Heart right ventricle (tissue), 16 donors: ENCODE data around the gene RPL10. TPM values are rescaled to one million over a fixed set of nuclear protein-coding genes. Genes with fewer than 3 reads are reported as not detected.

ENCODE experiments used
- ATAC-seq, 8 donors: fragments of 200-7000 bp; cut with Tn5 transposase; one replicate each; pipeline ENCODE4 v1.9.1; 2020; ENCODE audit warnings: mild to moderate bottlenecking in 8 of 8, moderate library complexity in 8 of 8, moderate number of reproducible peaks in 1 of 8
- DNase-seq, 2 donors: peaks; one replicate each; pipeline ENCODE4 v3.0.0-alpha.2; 2020
- H3K27ac ChIP-seq, 10 donors: fragments of 200-600 bp; sonication (generic) in 2 of 10; one replicate each; pipeline versions ENCODE4 v1.5.0 to v1.8.0; 2020 to 2022; ENCODE audit warnings: mild to moderate bottlenecking in 3 of 10
- H3K27me3 ChIP-seq, 7 donors: fragments of 200-600 bp; one replicate each; pipeline ENCODE4 v1.8.0; 2021 to 2022; ENCODE audit warnings: mild to moderate bottlenecking in 2 of 7
- H3K36me3 ChIP-seq, 9 donors: fragments of 200-600 bp; sonication (generic) in 1 of 9; one replicate each; pipeline versions ENCODE4 v1.5.0 to v1.8.0; 2020 to 2022; ENCODE audit warnings: mild to moderate bottlenecking in 2 of 9
- H3K4me1 ChIP-seq, 9 donors: fragments of 200-600 bp; sonication (generic) in 1 of 9; one replicate each; pipeline versions ENCODE4 v1.5.0 to v1.8.0; 2020 to 2022; ENCODE audit warnings: mild to moderate bottlenecking in 4 of 9
- H3K4me3 ChIP-seq, 10 donors: fragments of 200-600 bp; sonication (generic) in 2 of 10; one replicate each; pipeline versions ENCODE4 v1.5.0 to v1.8.0; 2020 to 2022; ENCODE audit warnings: mild to moderate bottlenecking in 7 of 10, moderate library complexity in 2 of 10
- H3K9me3 ChIP-seq, 11 donors: fragments of 200-600 bp in 10 of 11; sonication (generic) in 2 of 11; one replicate each; pipeline versions ENCODE4 v1.5.0 to v1.8.0; 2013 to 2022; ENCODE audit warnings: mild to moderate bottlenecking in 2 of 11, control low read depth in 1 of 11, moderate library complexity in 1 of 11
- CTCF ChIP-seq, 9 donors: fragments of 200-600 bp; sonication (generic) in 2 of 9; IDR thresholded peaks; one replicate each; pipeline versions ENCODE4 v1.5.0 to v1.8.0; 2021 to 2022; ENCODE audit warnings: antibody characterized with exemption in 9 of 9, mild to moderate bottlenecking in 5 of 9, moderate library complexity in 1 of 9
- WGBS, 2 donors: extraction: QIAGEN DNeasy Blood & Tissue Kit; methylation state at CpG; one replicate each; pipeline ENCODE4 v1.1.7; 2013; ENCODE audit warnings: inconsistent platforms in 1 of 2; 5-methylcytosine and 5-hydroxymethylcytosine counted together
- intact Hi-C, 10 donors: fragments of 100-400 bp; cut with DNase I; formaldehyde crosslinking; loops; one replicate each; pipeline versions ENCODE4 v1.11.1 to v1.14.2; 2022
- polyA plus RNA-seq, 2 donors: library from polyadenylated mRNA; stranded (reverse); fragments of 200-250 nt; gene quantifications; one replicate each; pipeline ENCODE4 v1.2.3, GENCODE V29; 2013
- total RNA-seq, 10 donors: library from RNA; stranded (reverse); fragmentation: NEBNext Ultra II Directional in 3 of 10; extraction: Animal tissue kit (Norgen Biotek cat#: 25700) in 3 of 10; gene quantifications; one replicate each; pipeline versions ENCODE4 v1.2.1 to v1.2.4, GENCODE V29; 2021 to 2023
- donor health status: Arrhythmogenic right ventricular cardiomyopathy.
- donor health status: ischemic (EF 13 %, LVEDD 7.1; RV severe dilation, severe dysfunction).
- donor health status: healthy with polysubstance abuse.
- donor health status: DM: no; HTN: yes; CAD: no.
- donor health status: DM: no; HTN: no; CAD: no.
- donor health status: ischemic (EF 25% LVEDD 6.9; RV normal size, moderate dysfunction).
- donor health status: ischemic (EF 25% LVEDD 5.7; RV mildly dilated, moderate dysfunction).
- donor health status: healthy.
- donor health status: DM: yes; HTN: yes; CAD: no.
- donor health status: Ischemic cardiomyopathy.
- donor health status: ischemic (EF 35%, LVEDD 5.7; RV mildly dilated, moderate dysfunction).
- donor health status: nonischemic (EF 11% LVEDD 7.7; RV severe dilation, severe dysfunction).
- donor health status: DM: yes; HTN: yes; CAD: no.
- donor health status: PGD.
- donor health status: ischemic (EF 29% LVEDD 5.4; RV normal size, mild dysfunction).
- donor health status: nonischemic (EF 23%, LVEDD 6.1; RV moderate dilation, normal function).

RPL10 gene
- total and polyA plus RNA-seq, 12 donors: 1,543 to 7,085 (median 1,901) TPM

DNA sequence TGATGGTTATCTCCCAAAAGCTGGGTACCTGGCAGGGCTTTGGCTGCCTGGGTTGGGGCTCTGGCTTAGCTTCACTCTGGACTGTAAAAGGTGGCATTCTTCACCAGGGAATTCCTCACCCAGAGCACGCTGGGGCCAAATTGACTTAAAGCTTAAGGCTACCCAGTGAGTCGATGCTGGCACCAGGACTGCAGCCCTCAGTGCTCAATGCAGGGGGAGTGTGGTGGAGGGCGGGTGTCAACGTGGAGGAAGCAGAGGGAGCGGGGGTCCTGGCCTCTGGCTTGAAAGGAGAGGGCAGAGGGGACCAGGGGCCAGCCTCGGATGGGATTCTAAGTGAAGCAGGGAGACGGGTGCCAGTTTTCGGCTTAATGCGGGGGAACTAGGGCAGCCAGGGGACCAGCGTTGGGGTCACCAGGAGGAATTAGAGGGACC is 45.3 kb downstream of the RPL10 start:
- Histone ChIP-seq H3K4me1 (peaks cover 0 to 30% (median 18%) of the 10 kb centered on the region in 9 donors), H3K27me3 (no peaks in the 10 kb centered on the region), H3K4me3 (peak overlapping the region; percentile 6 to 72 (median 65)), H3K9me3 (no peaks in the 10 kb centered on the region), H3K36me3 (peaks cover 0 to 54% (median 6%) of the 10 kb centered on the region in 9 donors), H3K27ac (peak overlapping the region; percentile 29 to 86 (median 80))
- ATAC-seq (peak in 7 of 8 donors; percentile 6 to 30 (median 21)), DNase-seq (no peak)
- 16% methylated on average over 10 of the region's 10 CpGs for WGBS, 2 donors
- intact Hi-C loops: no loop called here
- TF ChIP-seq CTCF (IDR thresholded peaks at IDR 0.05): no peak

DNA sequence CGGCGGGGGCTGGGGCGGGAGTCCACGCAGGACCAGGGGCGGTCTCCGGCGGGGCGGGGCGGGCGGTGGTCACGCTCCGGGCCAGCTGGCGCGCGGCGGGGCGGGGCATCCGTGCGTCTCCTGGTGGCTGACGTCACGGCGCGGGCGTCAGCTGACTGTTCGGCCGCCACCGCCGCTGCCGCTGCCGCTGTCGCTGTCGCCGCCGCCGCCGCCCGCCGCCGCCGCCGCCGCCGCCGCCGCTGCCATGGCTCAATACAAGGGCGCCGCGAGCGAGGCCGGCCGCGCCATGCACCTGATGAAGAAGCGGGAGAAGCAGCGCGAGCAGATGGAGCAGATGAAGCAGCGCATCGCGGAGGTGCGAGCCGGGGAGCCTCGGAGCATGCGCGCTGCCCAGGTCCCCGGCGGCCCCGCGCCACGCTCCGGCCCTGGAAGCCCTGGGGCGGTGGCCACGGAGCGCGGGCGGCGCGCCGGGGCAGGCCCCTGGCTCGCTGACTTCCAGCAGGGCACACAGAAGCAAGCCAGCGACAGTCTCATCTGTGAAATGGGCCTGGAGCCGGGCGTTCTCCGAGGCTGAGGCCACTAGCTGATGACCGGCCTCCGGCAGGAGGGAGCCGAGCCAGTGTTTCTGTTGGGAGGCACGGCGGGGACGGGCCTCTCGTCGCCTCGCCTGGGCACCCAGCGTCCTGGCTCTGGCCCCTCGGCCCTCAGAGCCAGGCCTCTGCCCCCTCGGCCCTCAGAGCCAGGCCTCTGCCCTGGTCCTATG is 46.0 kb downstream of the RPL10 start, which contains the start of gene FAM50A:
FAM50A (plus strand) TSS at position 150 of the 763 bp plus-strand sequence; CDS start at position 245, 95 bp downstream.
- peaks cover 0 to 23% (median 11%) of the 10 kb centered on the region in 9 donors for H3K4me1 ChIP-seq
- intact Hi-C loops: no loop called here
- peak; percentile 79 to 85 for DNase-seq
- 0% methylated on average over 23 to 83 of the region's 94 CpGs for WGBS, 2 donors
- peaks cover 0 to 61% (median 12%) of the 10 kb centered on the region in 9 donors for H3K36me3 ChIP-seq
- peak in 1 of 9 donors; percentile 9 for TF ChIP-seq CTCF (IDR thresholded peaks at IDR 0.05)
- peak within 1 kb of the TSS; percentile 44 to 72 (median 65) for H3K4me3 ChIP-seq
- H3K27ac ChIP-seq: peak within 1 kb of the TSS; percentile 61 to 86 (median 80)
- H3K27me3 ChIP-seq: no peaks in the 10 kb centered on the region
- peak; percentile 72 to 93 (median 90) for ATAC-seq
- H3K9me3 ChIP-seq: no peaks in the 10 kb centered on the region

- H3K4me1 ChIP-seq: peaks cover 0 to 21% (median 11%) of the 10 kb centered on the region in 9 donors
- H3K4me3 ChIP-seq: peak overlapping the region; percentile 44 to 72 (median 65)
- no peaks in the 10 kb centered on the region for H3K9me3 ChIP-seq
- TF ChIP-seq CTCF (IDR thresholded peaks at IDR 0.05): no peak
- ATAC-seq (peak in 1 of 8 donors; percentile 21), DNase-seq (no peak)
- peaks cover 0 to 61% (median 12%) of the 10 kb centered on the region in 9 donors for H3K36me3 ChIP-seq
- H3K27me3 ChIP-seq: no peaks in the 10 kb centered on the region
- intact Hi-C loops: no loop called here
- peak overlapping the region in 8 of 10 donors; percentile 75 to 86 (median 81) for H3K27ac ChIP-seq
- 46 to 54% methylated on average over 12 to 13 of the region's 13 CpGs for WGBS, 2 donors
These were observed 46.6 kb downstream of the RPL10 start for GRCh38 chrX:154444755-154445246.

GRCh38 chrX:154445776-154446175 is 47.6 kb downstream of the RPL10 start:
- ATAC-seq: no peak
- no peak overlapping the region for H3K27ac ChIP-seq
- DNase-seq: no peak
- no peak for TF ChIP-seq CTCF (IDR thresholded peaks at IDR 0.05)
- H3K9me3 ChIP-seq: no peaks in the 10 kb centered on the region
- peaks cover 0 to 21% (median 11%) of the 10 kb centered on the region in 9 donors for H3K4me1 ChIP-seq
- no peak overlapping the region for H3K4me3 ChIP-seq
- peaks cover 0 to 61% (median 12%) of the 10 kb centered on the region in 9 donors for H3K36me3 ChIP-seq
- H3K27me3 ChIP-seq: no peaks in the 10 kb centered on the region
- intact Hi-C loops: no loop called here
- 95 to 100% methylated on average over 12 to 16 of the region's 16 CpGs for WGBS, 2 donors
